Suprapubic skin (tissue), 3 donors: ENCODE measurements around the gene RETN.

Experiments used
- CTCF ChIP-seq, 2 donors: fragments of 200-600 bp in 1 of 2; fragments of 450-650 bp in 1 of 2; sonication (generic) in 1 of 2; IDR thresholded peaks; one replicate each; pipeline ENCODE4 v1.5.1; 2016 to 2019; ENCODE audit warnings: antibody characterized with exemption in 2 of 2, mild to moderate bottlenecking in 1 of 2, moderate library complexity in 1 of 2
- EP300 ChIP-seq: sonication (generic); formaldehyde crosslinking; IDR thresholded peaks from one replicate; pipeline ENCODE4 v1.6.1; 2017; ENCODE audit warnings: antibody characterized with exemption
- POLR2A ChIP-seq, 2 donors: fragments of 450-650 bp; IDR thresholded peaks; one replicate each; pipeline ENCODE4 v1.6.1; 2017; ENCODE audit warnings: antibody characterized with exemption in 2 of 2, mild to moderate bottlenecking in 2 of 2, moderate library complexity in 2 of 2

- TF ChIP-seq EP300 = no peak
- no peak for TF ChIP-seq CTCF (IDR thresholded peaks at IDR 0.05)
- TF ChIP-seq POLR2A (IDR thresholded peaks at IDR 0.05) = no peak
Measured at GRCh38 chr19:7643031-7643415, 25.8 kb upstream of the RETN start.
